22Rv1 (cell line): Measurements from ENCODE around the gene CREB1.

Source experiments
- CTCF ChIP-seq: fragments of 450-650 bp; IDR thresholded peaks from 2 replicates; pipeline ENCODE4 v1.5.1; 2017; ENCODE audit warnings: mild to moderate bottlenecking
- ZFX ChIP-seq: fragments of 450-650 bp; IDR thresholded peaks from 2 replicates; pipeline ENCODE4 v1.6.1; 2017; ENCODE audit warnings: antibody characterized with exemption, borderline replicate concordance

- TF ChIP-seq CTCF (no peak), ZFX (no peak)
Observed at GRCh38 chr2:207516206-207516605, 13.6 kb upstream of the CREB1 start.
